Activated naive CD8-positive, alpha-beta T cell treated with anti-CD3 and anti-CD28 coated beads, Interleukin-2, amount 50 U/mL, for 16 hours (primary cell): ENCODE data around the gene ECE2.
"Not testable (repeated sequence)": the region's sequence is repeated elsewhere in the genome, so short reads cannot be mapped to it uniquely, and the experiment has no call there.

Source experiments
- DNase-seq: peaks from one replicate; pipeline ENCODE4 v3.0.0-alpha.2; 2020; ENCODE audit warnings: low read depth, low spot score

The ECE2 gene

DNA sequence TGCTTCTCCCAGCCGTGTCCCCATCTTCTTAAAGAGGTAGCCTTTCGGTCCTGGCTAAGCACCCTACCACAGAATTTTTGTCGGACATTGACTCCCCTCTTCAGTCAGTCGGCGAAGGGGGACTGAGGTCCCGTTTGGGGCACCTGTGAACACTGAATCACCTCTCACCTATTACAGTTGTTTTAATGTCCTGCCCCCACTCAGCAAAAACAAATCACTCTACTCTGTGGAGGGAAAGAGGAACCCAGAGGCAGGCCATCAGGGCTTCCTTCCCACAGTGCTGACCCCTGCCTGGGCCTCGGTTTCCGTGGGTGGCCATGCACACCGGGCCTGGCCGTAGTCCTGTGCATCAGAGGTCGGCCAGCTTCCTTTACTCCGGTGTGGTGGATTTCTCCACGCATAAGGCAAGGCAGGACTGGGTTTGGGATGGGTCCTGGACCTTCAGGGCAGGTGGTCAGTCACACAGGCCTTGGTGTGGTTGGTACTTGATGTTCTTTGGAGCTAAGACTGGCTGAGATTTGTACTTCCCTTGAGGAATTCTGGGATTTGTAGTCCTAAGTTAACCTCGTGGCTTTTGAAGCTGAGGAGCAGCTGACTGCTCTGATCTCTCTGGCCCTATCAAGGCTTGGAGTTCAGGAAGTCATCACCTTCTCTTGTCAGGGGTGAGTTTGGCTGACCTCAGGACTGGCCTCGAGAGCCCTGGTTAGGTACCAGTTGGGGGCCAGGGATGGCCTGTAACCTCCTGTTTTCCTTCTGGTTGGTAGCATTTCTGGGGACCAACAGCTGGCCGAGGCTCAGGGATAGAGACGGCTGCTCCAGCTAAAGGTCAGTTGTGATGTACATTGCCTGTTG is 61.0 kb downstream of the ECE2 start:
- no peak for DNase-seq

DNA sequence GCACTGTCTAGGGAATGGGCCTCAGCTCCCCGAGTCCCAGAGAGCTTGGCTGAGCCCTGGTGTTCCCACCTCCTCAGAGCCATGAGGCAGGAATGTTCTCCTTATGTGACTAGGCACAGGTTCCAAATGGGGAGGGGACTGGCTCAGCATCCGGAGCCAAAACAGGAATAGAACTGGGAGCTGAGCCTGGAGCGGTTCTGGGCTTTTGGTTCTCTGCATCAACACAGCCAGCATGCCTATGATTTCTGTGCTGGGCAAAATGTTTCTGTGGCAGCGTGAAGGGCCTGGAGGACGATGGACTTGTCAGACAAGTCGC is 61.5 kb downstream of the ECE2 start, which contains the start of gene FAM131A:
TSS of gene FAM131A (plus strand) at position 202 of the 316 bp plus-strand sequence. CDS start at position 233, 31 bp downstream.
- no peak for DNase-seq

- DNase-seq = no peak
These were observed 62.2 kb downstream of the ECE2 start for GRCh38 chr3:184337981-184338380.

DNA sequence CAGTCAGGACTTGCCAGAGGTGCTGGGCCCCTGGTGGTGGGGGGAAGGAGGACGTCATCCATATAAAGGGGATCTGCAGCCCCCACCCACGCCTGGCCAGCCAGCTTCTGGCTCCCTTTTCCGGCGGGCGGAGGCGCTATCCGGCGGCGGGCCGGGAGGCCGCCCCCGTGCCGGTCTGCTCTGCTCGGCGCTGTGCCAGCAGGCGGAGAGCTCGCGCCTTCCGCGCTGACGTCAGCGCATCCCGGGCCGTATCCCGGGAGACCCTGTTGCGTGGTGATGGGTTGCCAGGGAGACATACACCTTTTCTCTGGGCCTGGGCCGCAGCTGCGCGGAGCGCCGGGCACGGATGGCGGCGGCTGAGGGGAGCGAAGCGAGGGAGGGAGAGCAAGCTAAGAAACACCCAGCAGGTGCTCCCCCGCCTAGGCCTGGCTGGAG is 62.7 kb downstream of the ECE2 start:
- DNase-seq = no peak

DNA sequence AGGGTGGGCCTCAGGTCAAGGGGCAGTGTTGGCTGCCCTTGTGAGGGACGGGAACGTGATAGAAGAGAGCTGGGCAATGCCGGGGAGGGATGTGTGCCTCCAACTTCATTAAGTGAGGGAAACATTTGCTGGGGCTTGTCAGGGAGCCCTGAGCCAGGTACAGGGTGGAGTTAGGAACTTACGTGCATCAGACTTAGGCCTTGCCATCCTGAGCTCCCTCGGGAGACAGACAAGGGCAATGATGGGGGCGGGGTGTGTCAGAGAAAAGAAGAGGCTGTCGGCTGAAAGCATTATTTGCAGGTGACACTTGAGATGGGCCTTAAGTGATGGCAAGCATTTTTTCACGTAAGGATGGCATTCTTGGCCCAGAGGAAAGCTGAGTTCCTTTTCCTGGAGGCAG is 63.2 kb downstream of the ECE2 start:
- DNase-seq = no peak

- DNase-seq = not testable (repeated sequence)
These were observed 63.8 kb downstream of the ECE2 start for GRCh38 chr3:184339451-184340135.

GRCh38 chr3:184341925-184342324 is 66.1 kb downstream of the ECE2 start:
- no peak for DNase-seq
